ENCODE results near the gene PTX4. TPM values are rescaled to one million over a fixed set of nuclear protein-coding genes. Genes with fewer than 3 reads are reported as not detected.

The PTX4 gene
- total RNA-seq, 6 experiments from 2014 or later = not detected

DNA sequence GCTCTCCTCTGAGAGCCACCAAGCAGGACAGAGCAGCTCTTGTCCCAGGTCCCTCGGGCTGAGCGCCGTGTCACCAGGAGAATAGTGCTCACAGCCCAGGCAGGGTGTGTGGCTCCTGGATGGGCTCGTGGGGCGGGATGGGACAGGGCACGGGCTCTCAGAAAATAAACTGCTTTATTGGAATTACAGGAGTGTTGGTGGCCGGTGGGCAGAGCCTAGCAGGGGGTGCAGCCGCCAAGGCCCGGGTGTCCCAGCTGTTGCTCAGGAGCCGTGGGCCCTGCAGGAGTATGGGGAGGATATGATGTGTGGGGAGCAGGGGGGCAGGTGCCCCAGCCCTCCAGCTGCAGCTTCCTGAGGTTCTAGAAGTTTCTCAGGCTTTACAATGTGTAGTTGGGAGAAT lies 21.5 kb upstream of the PTX4 start:
- no peaks in the 10 kb centered on the region for H3K36me3 ChIP-seq
- intact Hi-C loops (cut with DNase I) = no loop called here
- H3K27me3 ChIP-seq = no peaks in the 10 kb centered on the region
- H3K4me1 ChIP-seq = no peaks in the 10 kb centered on the region
- TF ChIP-seq, protein P1, sequence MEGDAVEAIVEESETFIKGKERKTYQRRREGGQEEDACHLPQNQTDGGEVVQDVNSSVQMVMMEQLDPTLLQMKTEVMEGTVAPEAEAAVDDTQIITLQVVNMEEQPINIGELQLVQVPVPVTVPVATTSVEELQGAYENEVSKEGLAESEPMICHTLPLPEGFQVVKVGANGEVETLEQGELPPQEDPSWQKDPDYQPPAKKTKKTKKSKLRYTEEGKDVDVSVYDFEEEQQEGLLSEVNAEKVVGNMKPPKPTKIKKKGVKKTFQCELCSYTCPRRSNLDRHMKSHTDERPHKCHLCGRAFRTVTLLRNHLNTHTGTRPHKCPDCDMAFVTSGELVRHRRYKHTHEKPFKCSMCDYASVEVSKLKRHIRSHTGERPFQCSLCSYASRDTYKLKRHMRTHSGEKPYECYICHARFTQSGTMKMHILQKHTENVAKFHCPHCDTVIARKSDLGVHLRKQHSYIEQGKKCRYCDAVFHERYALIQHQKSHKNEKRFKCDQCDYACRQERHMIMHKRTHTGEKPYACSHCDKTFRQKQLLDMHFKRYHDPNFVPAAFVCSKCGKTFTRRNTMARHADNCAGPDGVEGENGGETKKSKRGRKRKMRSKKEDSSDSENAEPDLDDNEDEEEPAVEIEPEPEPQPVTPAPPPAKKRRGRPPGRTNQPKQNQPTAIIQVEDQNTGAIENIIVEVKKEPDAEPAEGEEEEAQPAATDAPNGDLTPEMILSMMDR (IDR thresholded peaks at IDR 0.05) = no peak
- TF ChIP-seq POLR2A (IDR thresholded peaks at IDR 0.05) = no peak
- H3K4me3 ChIP-seq = no peak overlapping the region
- no peak for DNase-seq
- H3K9me3 ChIP-seq = no peaks in the 10 kb centered on the region
- H3K27ac ChIP-seq = no peak overlapping the region
- WGBS (ENCODE audit: insufficient coverage, low coverage, low lambda C conversion rate, missing lambda C conversion rate) = 71% methylated on average over 4 of the region's 10 CpGs
- ATAC-seq = no peak

DNA sequence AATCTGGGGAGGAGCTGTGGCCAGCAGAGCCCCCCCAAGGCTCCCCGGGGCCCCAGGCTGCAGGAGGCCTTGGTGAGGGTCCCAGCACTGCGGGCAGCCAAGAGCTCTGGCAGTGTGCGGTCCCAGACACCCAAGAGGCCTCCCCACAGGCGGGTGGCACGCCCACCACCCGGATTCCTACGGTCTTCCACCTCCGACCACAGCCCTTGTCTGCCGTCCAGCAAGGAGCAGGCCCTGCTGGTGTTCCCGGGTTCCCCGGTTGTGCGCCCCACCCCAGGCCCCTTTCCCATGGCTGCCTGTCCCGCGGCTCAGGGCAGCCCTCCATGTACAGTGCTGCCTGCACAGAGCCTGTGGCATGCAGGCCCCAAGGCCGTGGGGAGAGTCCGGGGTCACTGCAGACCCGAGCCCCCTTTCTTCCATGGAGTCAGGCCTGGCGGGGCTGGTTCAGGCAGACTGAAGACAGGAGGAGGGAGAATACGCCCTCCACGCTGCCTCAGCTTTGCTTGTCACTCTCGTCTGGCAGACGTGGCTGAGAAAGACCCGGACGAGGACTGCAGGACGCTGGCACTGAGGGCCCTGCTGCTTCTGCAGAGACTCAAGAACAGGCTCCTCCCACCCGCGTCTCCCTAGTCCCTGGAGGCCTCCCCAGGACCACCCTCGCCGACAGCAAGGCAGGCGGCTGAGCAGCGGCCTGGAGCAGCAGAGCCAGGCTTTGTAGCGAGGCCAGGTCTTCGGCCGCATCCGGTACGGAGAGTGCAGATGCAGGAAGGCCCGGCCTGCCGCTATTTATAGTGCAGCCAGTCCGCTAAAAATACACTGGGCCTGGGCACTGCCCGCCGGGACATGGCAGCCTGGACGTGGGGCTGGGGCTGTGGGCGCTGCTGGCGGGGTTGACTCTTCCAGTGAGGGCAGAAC lies 20.8 kb upstream of the PTX4 start:
- Histone ChIP-seq H3K4me1 (no peaks in the 10 kb centered on the region), H3K27me3 (no peaks in the 10 kb centered on the region), H3K9me3 (no peaks in the 10 kb centered on the region), H3K4me3 (no peak overlapping the region), H3K27ac (no peak overlapping the region), H3K36me3 (no peaks in the 10 kb centered on the region)
- peak in 2 of 3 donors; percentile 61 to 65 for DNase-seq
- intact Hi-C loops (cut with DNase I) = no loop called here
- WGBS (ENCODE audit: insufficient coverage, low coverage, low lambda C conversion rate, missing lambda C conversion rate) = 94% methylated on average over 11 of the region's 44 CpGs
- no peak for TF ChIP-seq POLR2A (IDR thresholded peaks at IDR 0.05)
- TF ChIP-seq, protein P1 (IDR thresholded peaks at IDR 0.05) = no peak
- ATAC-seq = peak; percentile 29 to 67 (median 46)

- H3K9me3 ChIP-seq = no peaks in the 10 kb centered on the region
- H3K4me3 ChIP-seq = no peak overlapping the region
- no peak for ATAC-seq
- H3K27ac ChIP-seq = no peak overlapping the region
- DNase-seq = peak in 1 of 3 donors; percentile 20
- no peaks in the 10 kb centered on the region for H3K27me3 ChIP-seq
- no peaks in the 10 kb centered on the region for H3K4me1 ChIP-seq
- TF ChIP-seq POLR2A (IDR thresholded peaks at IDR 0.05) = no peak
- TF ChIP-seq, protein P1 (IDR thresholded peaks at IDR 0.05) = no peak
- intact Hi-C loops (cut with DNase I) = no loop called here
- no CpG with 5 or more reads among the region's 24 CpGs for WGBS (ENCODE audit: insufficient coverage, low coverage, low lambda C conversion rate, missing lambda C conversion rate)
- H3K36me3 ChIP-seq = no peaks in the 10 kb centered on the region
These were observed 19.9 kb upstream of the PTX4 start for GRCh38 chr16:1508494-1509187.

GRCh38 chr16:1506494-1507213 lies 17.9 kb upstream of the PTX4 start:
- intact Hi-C loops (cut with DNase I) = no loop called here
- Histone ChIP-seq H3K4me1 (no peaks in the 10 kb centered on the region), H3K27me3 (no peaks in the 10 kb centered on the region), H3K27ac (no peak overlapping the region), H3K4me3 (no peak overlapping the region), H3K9me3 (no peaks in the 10 kb centered on the region), H3K36me3 (peaks cover 0 to 18% (median 7%) of the 10 kb centered on the region in 4 donors)
- ATAC-seq (peak in 2 of 4 donors; percentile 18 to 35), DNase-seq (no peak)
- no CpG with 5 or more reads among the region's 37 CpGs for WGBS (ENCODE audit: insufficient coverage, low coverage, low lambda C conversion rate, missing lambda C conversion rate)
- no peak for TF ChIP-seq POLR2A (IDR thresholded peaks at IDR 0.05)
- TF ChIP-seq, protein P1 (IDR thresholded peaks at IDR 0.05) = no peak

Data from right lobe of liver (tissue), 6 donors.